Uterus (tissue), 4 donors: ENCODE results near the gene SLC6A6. TPM values are rescaled to one million over a fixed set of nuclear protein-coding genes. Genes with fewer than 3 reads are reported as not detected.

Experiments used
- DNase-seq, 2 donors: peaks; one replicate each; pipeline ENCODE4 v3.0.0-alpha.2; 2019 to 2020
- H3K27ac ChIP-seq, 2 donors: fragments of 200-600 bp; sonication (generic); 1 replicate in 1 of 2; 2 replicates in 1 of 2; pipeline ENCODE4 v1.5.1; 2016 to 2018
- H3K27me3 ChIP-seq, 2 donors: fragments of 200-600 bp; sonication (generic); one replicate each; pipeline ENCODE4 v1.5.1; 2018 to 2019; ENCODE audit warnings: control low read depth in 1 of 2
- H3K36me3 ChIP-seq, 2 donors: fragments of 200-600 bp; sonication (generic); one replicate each; pipeline ENCODE4 v1.5.1; 2019; ENCODE audit warnings: control low read depth in 1 of 2
- H3K4me1 ChIP-seq, 2 donors: fragments of 200-600 bp; sonication (generic); one replicate each; pipeline ENCODE4 v1.5.1; 2018 to 2019; ENCODE audit warnings: control low read depth in 1 of 2
- H3K4me3 ChIP-seq, 2 donors: fragments of 200-600 bp; sonication (generic); 1 replicate in 1 of 2; 2 replicates in 1 of 2; pipeline ENCODE4 v1.5.1; 2018 to 2019; ENCODE audit warnings: mild to moderate bottlenecking in 1 of 2
- H3K9me3 ChIP-seq, 2 donors: fragments of 200-600 bp; sonication (generic); one replicate each; pipeline ENCODE4 v1.5.1; 2019; ENCODE audit warnings: control low read depth in 1 of 2
- POLR2A ChIP-seq, 2 donors: fragments of 450-650 bp; IDR thresholded peaks; one replicate each; pipeline ENCODE4 v1.6.1; 2016; ENCODE audit warnings: antibody characterized with exemption in 2 of 2, mild to moderate bottlenecking in 1 of 2, moderate library complexity in 1 of 2
- intact Hi-C: fragments of 100-400 bp; cut with DNase I; formaldehyde crosslinking; loops from one replicate; pipeline ENCODE4 v1.15.1; 2023; ENCODE audit warnings: low total_unique reads
- total RNA-seq, 4 donors: library from RNA; depleted of rRNA in 3 of 4; stranded (reverse); fragments of >200 nt in 3 of 4; gene quantifications; one replicate each; pipeline versions ENCODE4 v1.1.0 to v1.2.4, GENCODE V29; 2014 to 2023
- TF ChIP-seq, protein P1 (sequence below), 4 experiments: fragments of 200-600 bp in 2 of 4; fragments of 450-650 bp in 2 of 4; sonication (generic) in 2 of 4; IDR thresholded peaks; one replicate each; pipeline ENCODE4 v1.5.1; 2016 to 2019; ENCODE audit warnings: antibody characterized with exemption in 4 of 4, mild to moderate bottlenecking in 2 of 4, moderate library complexity in 1 of 4
- donor health status: DM: yes; HTN: yes; CAD: no.

The SLC6A6 gene
- total RNA-seq, 4 donors from 2014 or later = 15.9 to 37.5 (median 18.0) TPM

DNA sequence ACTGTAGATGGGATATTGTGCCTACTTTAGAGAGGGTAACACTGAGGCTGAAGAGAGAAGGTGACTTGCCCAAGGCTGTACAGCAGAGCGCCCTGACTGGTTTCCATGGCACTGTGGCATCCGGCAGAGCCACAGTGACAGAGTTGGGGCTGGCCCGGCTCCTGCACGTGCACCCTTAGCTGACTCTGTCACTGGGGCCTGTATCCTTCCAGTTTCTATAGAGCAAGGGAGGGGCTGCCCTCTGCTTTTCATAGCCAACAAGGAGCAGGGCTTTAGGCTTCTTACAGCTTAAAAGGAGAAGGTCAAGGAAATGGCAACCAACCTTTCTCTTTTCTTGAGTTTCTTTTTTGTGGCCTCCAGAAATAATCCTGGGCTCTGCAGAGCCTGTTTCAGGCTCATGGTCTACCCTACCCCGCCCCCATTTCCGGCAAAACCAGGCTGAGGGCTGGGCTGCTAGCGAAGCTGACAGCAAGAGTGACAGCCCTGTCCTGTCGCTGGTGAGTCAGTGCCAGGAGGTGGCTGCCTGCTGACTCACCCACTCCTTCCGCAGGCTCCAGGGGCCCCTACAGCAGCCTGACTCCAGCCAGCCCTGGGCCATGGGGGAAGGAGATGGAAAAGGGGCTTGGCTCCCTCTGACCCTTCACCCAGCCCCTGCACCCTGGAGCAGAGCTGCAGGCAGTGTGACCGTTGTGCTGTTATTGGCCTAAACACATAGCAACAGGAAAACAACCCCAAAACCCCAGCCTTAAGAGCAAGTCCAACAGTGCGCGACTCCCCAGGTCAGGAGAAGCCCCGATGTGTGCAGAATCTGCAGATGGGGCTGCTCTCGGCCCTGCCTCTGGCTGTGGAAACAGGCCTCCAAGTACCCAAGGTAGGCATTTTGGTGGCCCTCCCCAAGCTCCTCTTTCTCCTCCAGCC lies 29.8 kb downstream of the SLC6A6 start:
- H3K27me3 ChIP-seq = no peaks in the 10 kb centered on the region
- no peaks in the 10 kb centered on the region for H3K4me1 ChIP-seq
- intact Hi-C loops = no loop called here
- peak; percentile 48 to 65 for DNase-seq
- H3K27ac ChIP-seq = peak overlapping the region in 1 of 2 donors; percentile 51
- TF ChIP-seq, protein P1, sequence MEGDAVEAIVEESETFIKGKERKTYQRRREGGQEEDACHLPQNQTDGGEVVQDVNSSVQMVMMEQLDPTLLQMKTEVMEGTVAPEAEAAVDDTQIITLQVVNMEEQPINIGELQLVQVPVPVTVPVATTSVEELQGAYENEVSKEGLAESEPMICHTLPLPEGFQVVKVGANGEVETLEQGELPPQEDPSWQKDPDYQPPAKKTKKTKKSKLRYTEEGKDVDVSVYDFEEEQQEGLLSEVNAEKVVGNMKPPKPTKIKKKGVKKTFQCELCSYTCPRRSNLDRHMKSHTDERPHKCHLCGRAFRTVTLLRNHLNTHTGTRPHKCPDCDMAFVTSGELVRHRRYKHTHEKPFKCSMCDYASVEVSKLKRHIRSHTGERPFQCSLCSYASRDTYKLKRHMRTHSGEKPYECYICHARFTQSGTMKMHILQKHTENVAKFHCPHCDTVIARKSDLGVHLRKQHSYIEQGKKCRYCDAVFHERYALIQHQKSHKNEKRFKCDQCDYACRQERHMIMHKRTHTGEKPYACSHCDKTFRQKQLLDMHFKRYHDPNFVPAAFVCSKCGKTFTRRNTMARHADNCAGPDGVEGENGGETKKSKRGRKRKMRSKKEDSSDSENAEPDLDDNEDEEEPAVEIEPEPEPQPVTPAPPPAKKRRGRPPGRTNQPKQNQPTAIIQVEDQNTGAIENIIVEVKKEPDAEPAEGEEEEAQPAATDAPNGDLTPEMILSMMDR (IDR thresholded peaks at IDR 0.05) = no peak
- no peak for TF ChIP-seq POLR2A (IDR thresholded peaks at IDR 0.05)
- H3K36me3 ChIP-seq = no peaks in the 10 kb centered on the region
- no peaks in the 10 kb centered on the region for H3K9me3 ChIP-seq
- no peak overlapping the region for H3K4me3 ChIP-seq

- Histone ChIP-seq H3K27ac (peak overlapping the region in 1 of 2 donors; percentile 51), H3K4me1 (no peaks in the 10 kb centered on the region), H3K27me3 (no peaks in the 10 kb centered on the region), H3K4me3 (no peak overlapping the region), H3K36me3 (no peaks in the 10 kb centered on the region), H3K9me3 (no peaks in the 10 kb centered on the region)
- DNase-seq = no peak
- intact Hi-C loops = no loop called here
- TF ChIP-seq POLR2A (IDR thresholded peaks at IDR 0.05) = no peak
- TF ChIP-seq, protein P1 (IDR thresholded peaks at IDR 0.05) = no peak
These were observed 30.7 kb downstream of the SLC6A6 start for GRCh38 chr3:14433106-14433505.

DNA sequence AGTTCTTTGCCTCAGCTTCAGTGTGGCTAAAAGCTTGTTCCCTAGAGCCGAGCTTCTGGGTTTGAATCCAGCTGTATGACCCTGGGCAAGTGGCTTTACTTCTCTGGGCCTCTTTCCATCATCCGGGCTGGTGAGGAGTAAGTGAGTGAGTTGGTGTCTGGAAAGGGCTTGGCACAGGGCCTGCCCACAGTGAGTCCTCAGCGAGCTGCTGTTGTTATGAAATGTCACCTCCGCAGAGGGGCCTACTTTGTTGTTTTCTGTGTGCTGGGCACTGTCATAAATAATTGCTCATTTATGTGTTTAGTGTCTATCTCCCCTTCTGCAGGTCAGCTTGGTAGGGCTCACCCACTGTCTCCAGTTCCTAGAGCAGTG lies 31.7 kb downstream of the SLC6A6 start:
- H3K9me3 ChIP-seq = no peaks in the 10 kb centered on the region
- DNase-seq = no peak
- no peaks in the 10 kb centered on the region for H3K27me3 ChIP-seq
- peaks cover 0 to 2% of the 10 kb centered on the region in 2 donors for H3K4me1 ChIP-seq
- peak overlapping the region in 1 of 2 donors; percentile 40 for H3K27ac ChIP-seq
- intact Hi-C loops = no loop called here
- no peak overlapping the region for H3K4me3 ChIP-seq
- TF ChIP-seq, protein P1 (IDR thresholded peaks at IDR 0.05) = no peak
- TF ChIP-seq POLR2A (IDR thresholded peaks at IDR 0.05) = no peak
- no peaks in the 10 kb centered on the region for H3K36me3 ChIP-seq

GRCh38 chr3:14434498-14435151 lies 32.2 kb downstream of the SLC6A6 start:
- no peaks in the 10 kb centered on the region for H3K36me3 ChIP-seq
- H3K9me3 ChIP-seq = no peaks in the 10 kb centered on the region
- TF ChIP-seq, protein P1 (IDR thresholded peaks at IDR 0.05) = no peak
- no peaks in the 10 kb centered on the region for H3K27me3 ChIP-seq
- no peak overlapping the region for H3K4me3 ChIP-seq
- peak overlapping the region; percentile 7 to 40 for H3K27ac ChIP-seq
- H3K4me1 ChIP-seq = peaks cover 0 to 7% of the 10 kb centered on the region in 2 donors
- intact Hi-C loops = no loop called here
- no peak for DNase-seq
